Chondrocyte (in vitro differentiated cells): ENCODE results near the gene PTPN2. TPM values are rescaled to one million over a fixed set of nuclear protein-coding genes. Genes with fewer than 3 reads are reported as not detected.
A peak's percentile ranks its signal among the peaks of the same experiment; 100 is the strongest.

Experiments
- DNase-seq: peaks from one replicate; pipeline ENCODE4 v3.0.0; 2021; ENCODE audit warnings: mixed read lengths, low spot score
- H3K27ac Mint-ChIP-seq: one replicate; pipeline ENCODE4 v1.8.0; 2021; ENCODE audit warnings: mild to moderate bottlenecking, moderate library complexity, mixed read lengths; ENCODE audit not compliant: unreplicated experiment
- H3K27me3 Mint-ChIP-seq: 2 replicates; pipeline ENCODE4 v1.8.0; 2021; ENCODE audit warnings: low read depth, mixed read lengths
- H3K36me3 Mint-ChIP-seq: 2 replicates; pipeline ENCODE4 v1.8.0; 2021; ENCODE audit warnings: low read depth, mixed read lengths
- H3K4me1 Mint-ChIP-seq: 2 replicates; pipeline ENCODE4 v1.8.0; 2021; ENCODE audit warnings: low read depth, mild to moderate bottlenecking, mixed read lengths
- H3K4me3 Mint-ChIP-seq: one replicate; pipeline ENCODE4 v1.8.0; 2021; ENCODE audit warnings: mild to moderate bottlenecking, moderate library complexity, mixed read lengths; ENCODE audit not compliant: unreplicated experiment
- H3K9me3 Mint-ChIP-seq: 2 replicates; pipeline ENCODE4 v1.8.0; 2021; ENCODE audit warnings: low read depth, mixed read lengths
- CTCF ChIP-seq: fragments of 200-600 bp; sonication (generic); IDR thresholded peaks from 2 replicates; pipeline ENCODE4 v1.5.0; 2021; ENCODE audit warnings: antibody characterized with exemption, mild to moderate bottlenecking, moderate library complexity
- total RNA-seq: library from RNA; stranded (reverse); gene quantifications from 3 replicates; pipeline ENCODE4 v1.2.1, GENCODE V29; 2021

PTPN2 gene
- total RNA-seq, 1 donor from 2014 or later: 22.2 TPM

GRCh38 chr18:12857215-12857905 lies 26.7 kb downstream of the PTPN2 start:
- Mint-ChIP-seq H3K4me1 (peaks cover 14% of the 10 kb centered on the region), H3K27ac (no peak overlapping the region), H3K36me3 (peaks cover 18% of the 10 kb centered on the region), H3K9me3 (no peaks in the 10 kb centered on the region), H3K27me3 (no peaks in the 10 kb centered on the region), H3K4me3 (no peak overlapping the region)
- no peak for DNase-seq
- TF ChIP-seq CTCF: no peak

GRCh38 chr18:12855916-12856315 lies 28.1 kb downstream of the PTPN2 start:
- Mint-ChIP-seq H3K36me3 (peaks cover 18% of the 10 kb centered on the region), H3K4me3 (no peak overlapping the region), H3K27ac (no peak overlapping the region), H3K9me3 (no peaks in the 10 kb centered on the region), H3K4me1 (peaks cover 16% of the 10 kb centered on the region), H3K27me3 (no peaks in the 10 kb centered on the region)
- no peak for DNase-seq
- no peak for TF ChIP-seq CTCF

- H3K4me3 Mint-ChIP-seq: no peak overlapping the region
- H3K4me1 Mint-ChIP-seq: peaks cover 22% of the 10 kb centered on the region
- H3K36me3 Mint-ChIP-seq: peaks cover 19% of the 10 kb centered on the region
- H3K27ac Mint-ChIP-seq: peak overlapping the region; percentile 39
- H3K27me3 Mint-ChIP-seq: no peaks in the 10 kb centered on the region
- TF ChIP-seq CTCF: no peak
- H3K9me3 Mint-ChIP-seq: no peaks in the 10 kb centered on the region
- no peak for DNase-seq
Observed at GRCh38 chr18:12852566-12853315, 31.3 kb downstream of the PTPN2 start.

- Mint-ChIP-seq H3K4me1 (peaks cover 22% of the 10 kb centered on the region), H3K27me3 (no peaks in the 10 kb centered on the region), H3K27ac (peak overlapping the region; percentile 83), H3K9me3 (no peaks in the 10 kb centered on the region), H3K4me3 (peak overlapping the region; percentile 17), H3K36me3 (peaks cover 19% of the 10 kb centered on the region)
- TF ChIP-seq CTCF: no peak
- no peak for DNase-seq
Observed at GRCh38 chr18:12851716-12852115, 32.3 kb downstream of the PTPN2 start.

GRCh38 chr18:12849548-12849947 lies 34.5 kb downstream of the PTPN2 start:
- Mint-ChIP-seq H3K9me3 (no peaks in the 10 kb centered on the region), H3K27me3 (no peaks in the 10 kb centered on the region), H3K36me3 (peaks cover 9% of the 10 kb centered on the region), H3K27ac (no peak overlapping the region), H3K4me3 (no peak overlapping the region), H3K4me1 (peaks cover 28% of the 10 kb centered on the region)
- no peak for TF ChIP-seq CTCF
- DNase-seq: no peak
